Breast epithelium (tissue), 3 donors: ENCODE measurements around the gene ZMYND8.
A peak's percentile ranks its signal among the peaks of the same experiment; 100 is the strongest.

Source experiments
- POLR2AphosphoS5 ChIP-seq, 3 donors: sonication (generic); formaldehyde crosslinking; IDR thresholded peaks; one replicate each; pipeline ENCODE4 v1.6.1; 2017; ENCODE audit warnings: antibody characterized with exemption in 3 of 3
- TF ChIP-seq, protein P1 (sequence below), 3 donors: fragments of 450-650 bp; IDR thresholded peaks; one replicate each; pipeline ENCODE4 v1.5.1; 2016 to 2017; ENCODE audit warnings: antibody characterized with exemption in 3 of 3, mild to moderate bottlenecking in 3 of 3, moderate library complexity in 3 of 3

DNA sequence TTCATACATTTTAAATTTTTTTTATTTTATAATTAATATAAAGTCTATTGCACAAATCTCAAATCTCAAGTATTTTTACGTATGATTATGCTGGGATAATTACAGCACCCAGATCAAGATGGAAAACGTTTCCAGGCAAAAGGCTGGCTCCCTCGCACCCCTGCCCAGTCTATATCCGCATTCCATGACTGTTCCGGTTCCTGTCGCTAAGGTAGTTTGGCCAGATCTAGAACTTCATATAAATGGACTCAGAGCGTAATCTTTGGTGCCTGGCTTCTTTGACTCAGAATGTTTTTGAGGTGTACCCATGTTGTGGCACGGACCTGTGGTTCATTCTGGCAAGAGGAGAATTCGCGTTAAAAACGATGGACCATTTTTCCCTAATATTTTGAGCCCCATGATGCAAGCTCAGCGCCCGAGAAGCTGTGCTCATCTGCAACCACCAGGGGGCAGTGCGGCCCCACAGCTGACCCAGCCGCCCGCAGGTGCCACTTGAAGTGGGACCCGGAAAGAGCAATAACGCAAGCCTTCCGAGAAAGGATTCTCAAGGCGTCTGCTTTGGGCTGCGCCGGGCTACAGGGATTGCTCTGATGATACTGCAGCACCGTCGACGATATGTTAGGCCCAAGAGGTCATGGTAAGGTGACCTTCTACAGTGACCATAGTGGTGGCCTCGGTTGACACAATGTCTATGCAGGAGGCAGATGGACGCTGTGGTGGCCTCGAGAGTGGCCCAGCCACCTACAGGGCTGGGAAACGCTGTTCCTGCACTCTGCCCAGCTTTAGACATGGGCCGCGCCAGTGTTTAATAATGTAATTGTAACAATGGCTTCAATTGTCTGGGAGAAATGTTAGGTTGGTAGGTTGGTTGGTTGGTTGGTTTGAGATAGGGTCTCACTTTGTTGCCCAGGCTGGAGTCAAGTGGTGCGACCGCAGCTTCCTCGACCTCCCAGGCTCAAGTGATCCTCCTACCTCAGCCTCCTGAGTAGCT lies 160.1 kb downstream of the ZMYND8 start:
- TF ChIP-seq, protein P1, sequence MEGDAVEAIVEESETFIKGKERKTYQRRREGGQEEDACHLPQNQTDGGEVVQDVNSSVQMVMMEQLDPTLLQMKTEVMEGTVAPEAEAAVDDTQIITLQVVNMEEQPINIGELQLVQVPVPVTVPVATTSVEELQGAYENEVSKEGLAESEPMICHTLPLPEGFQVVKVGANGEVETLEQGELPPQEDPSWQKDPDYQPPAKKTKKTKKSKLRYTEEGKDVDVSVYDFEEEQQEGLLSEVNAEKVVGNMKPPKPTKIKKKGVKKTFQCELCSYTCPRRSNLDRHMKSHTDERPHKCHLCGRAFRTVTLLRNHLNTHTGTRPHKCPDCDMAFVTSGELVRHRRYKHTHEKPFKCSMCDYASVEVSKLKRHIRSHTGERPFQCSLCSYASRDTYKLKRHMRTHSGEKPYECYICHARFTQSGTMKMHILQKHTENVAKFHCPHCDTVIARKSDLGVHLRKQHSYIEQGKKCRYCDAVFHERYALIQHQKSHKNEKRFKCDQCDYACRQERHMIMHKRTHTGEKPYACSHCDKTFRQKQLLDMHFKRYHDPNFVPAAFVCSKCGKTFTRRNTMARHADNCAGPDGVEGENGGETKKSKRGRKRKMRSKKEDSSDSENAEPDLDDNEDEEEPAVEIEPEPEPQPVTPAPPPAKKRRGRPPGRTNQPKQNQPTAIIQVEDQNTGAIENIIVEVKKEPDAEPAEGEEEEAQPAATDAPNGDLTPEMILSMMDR (IDR thresholded peaks at IDR 0.05), result peak; percentile 81 to 89 (median 82)
- TF ChIP-seq POLR2AphosphoS5 (IDR thresholded peaks at IDR 0.05), result no peak
